ENCODE measurements around the gene CTDSPL2. TPM values are rescaled to one million over a fixed set of nuclear protein-coding genes. Genes with fewer than 3 reads are reported as not detected.
"Not testable (repeated sequence)": the region's sequence is repeated elsewhere in the genome, so short reads cannot be mapped to it uniquely, and the experiment has no call there.

Gene CTDSPL2
- total and polyA plus RNA-seq, 10 donors = 5.2 to 73.7 (median 51.5) TPM

- DNase-seq = no peak
- Histone ChIP-seq H3K36me3 (peaks cover 0 to 52% (median 1%) of the 10 kb centered on the region in 6 donors), H3K9me3 (no peaks in the 10 kb centered on the region), H3K4me3 (no peak overlapping the region), H3K27ac (peak overlapping the region in 3 of 8 donors; percentile 26 to 58 (median 31)), H3K27me3 (replicated peaks in 1 of 7) (no peaks in the 10 kb centered on the region), H3K4me1 (peaks cover 16 to 74% (median 62%) of the 10 kb centered on the region in 6 donors)
- TF ChIP-seq POLR2AphosphoS5 (IDR thresholded peaks at IDR 0.05) (no peak), CTCF (IDR thresholded peaks at IDR 0.05 in 8 of 11, conservative IDR thresholded peaks at IDR 0.05 in 3 of 11) (peak in 3 of 11 experiments; percentile 12 to 30 (median 21))
- intact Hi-C loops (cut with DNase I; ENCODE audit: low total_unique reads) = no loop called here
- 31 to 44% (median 34%) methylated on average over 5 of the region's 5 CpGs for WGBS, 5 donors
These were observed 118.7 kb downstream of the CTDSPL2 start for GRCh38 chr15:44545913-44546802.

- DNase-seq; H3K9me3 ChIP-seq; intact Hi-C loops (cut with DNase I; ENCODE audit: low total_unique reads); H3K27me3 ChIP-seq (replicated peaks in 1 of 7); H3K27ac ChIP-seq; H3K4me3 ChIP-seq: not testable (repeated sequence)
- peaks cover 3 to 47% (median 38%) of the 10 kb centered on the region in 6 donors for H3K4me1 ChIP-seq
- peaks cover 3 to 62% (median 28%) of the 10 kb centered on the region in 6 donors for H3K36me3 ChIP-seq
- 93 to 99% (median 98%) methylated on average over 9 of the region's 9 CpGs for WGBS, 5 donors
These were observed 121.7 kb downstream of the CTDSPL2 start for GRCh38 chr15:44549152-44549551.

GRCh38 chr15:44550256-44550655, 122.8 kb downstream of the CTDSPL2 start:
- Histone ChIP-seq H3K27me3 (replicated peaks in 1 of 7) (no peaks in the 10 kb centered on the region), H3K36me3 (peaks cover 3 to 68% (median 39%) of the 10 kb centered on the region in 6 donors), H3K9me3 (no peaks in the 10 kb centered on the region), H3K4me3 (no peak overlapping the region), H3K4me1 (peaks cover under 1 to 42% (median 27%) of the 10 kb centered on the region in 6 donors), H3K27ac (no peak overlapping the region)
- intact Hi-C loops (cut with DNase I; ENCODE audit: low total_unique reads) = no loop called here
- 33 to 40% (median 40%) methylated on average over 3 of the region's 3 CpGs for WGBS, 5 donors
- no peak for DNase-seq
- no peak for TF ChIP-seq POLR2A (IDR thresholded peaks at IDR 0.05)
- TF ChIP-seq CTCF (IDR thresholded peaks at IDR 0.05 in 8 of 11, conservative IDR thresholded peaks at IDR 0.05 in 3 of 11) = peak in 8 of 11 experiments; percentile 12 to 44 (median 28)

GRCh38 chr15:44550734-44551133, 123.3 kb downstream of the CTDSPL2 start:
- H3K4me1 ChIP-seq = peaks cover 0 to 40% (median 22%) of the 10 kb centered on the region in 6 donors
- peaks cover 3 to 73% (median 44%) of the 10 kb centered on the region in 6 donors for H3K36me3 ChIP-seq
- TF ChIP-seq POLR2AphosphoS5 (IDR thresholded peaks at IDR 0.05) (no peak), POLR2A (IDR thresholded peaks at IDR 0.05) (no peak), CTCF (IDR thresholded peaks at IDR 0.05 in 8 of 11, conservative IDR thresholded peaks at IDR 0.05 in 3 of 11) (no peak)
- no peaks in the 10 kb centered on the region for H3K27me3 ChIP-seq (replicated peaks in 1 of 7)
- H3K4me3 ChIP-seq = no peak overlapping the region
- H3K27ac ChIP-seq = peak overlapping the region in 1 of 8 donors; percentile 3
- no peak for DNase-seq
- no peaks in the 10 kb centered on the region for H3K9me3 ChIP-seq
- intact Hi-C loops (cut with DNase I; ENCODE audit: low total_unique reads) = no loop called here
- 78 to 86% (median 82%) methylated on average over 4 of the region's 4 CpGs for WGBS, 5 donors
